Astrocyte (in vitro differentiated cells and primary cell): Measurements from ENCODE around the gene SPNS2. TPM values are rescaled to one million over a fixed set of nuclear protein-coding genes. Genes with fewer than 3 reads are reported as not detected.

ENCODE experiments used
- DNase-seq: peaks from one replicate; pipeline ENCODE4 v3.0.0-alpha.2; 2010; ENCODE audit warnings: low read depth
- FAIRE-seq: peaks from 2 replicates; lab custom pipeline; 2011; peaks lifted over from hg19 to GRCh38; lab: Jason Lieb, UNC
- H2AFZ ChIP-seq: 2 replicates; pipeline ENCODE4 v1.6.0; 2012; ENCODE audit warnings: low read depth, low read length, inconsistent platforms
- H3K27ac ChIP-seq: 2 replicates; pipeline ENCODE4 v1.5.1; 2011; ENCODE audit warnings: low read depth, low read length, inconsistent platforms
- H3K27me3 ChIP-seq: 2 replicates; pipeline ENCODE4 v1.6.0; 2011; ENCODE audit warnings: low read length, inconsistent platforms; ENCODE audit not compliant: insufficient read depth
- H3K36me3 ChIP-seq: 2 replicates; pipeline ENCODE4 v1.5.1; 2011; ENCODE audit warnings: low read length, inconsistent platforms; ENCODE audit not compliant: insufficient read depth
- H3K4me1 ChIP-seq: 2 replicates; pipeline ENCODE4 v1.5.1; 2011; ENCODE audit warnings: low read length, inconsistent platforms; ENCODE audit not compliant: insufficient read depth
- H3K4me2 ChIP-seq: 2 replicates; pipeline ENCODE4 v1.6.0; 2012; ENCODE audit warnings: low read length, inconsistent platforms
- H3K4me3 ChIP-seq: 2 replicates; pipeline ENCODE4 v1.5.1; 2011; ENCODE audit warnings: low read depth, mild to moderate bottlenecking, low read length, inconsistent platforms; ENCODE audit not compliant: insufficient read depth
- H3K79me2 ChIP-seq: 2 replicates; pipeline ENCODE4 v1.6.0; 2012; ENCODE audit warnings: mild to moderate bottlenecking, low read length, inconsistent platforms; ENCODE audit not compliant: insufficient read depth
- H3K9ac ChIP-seq: 2 replicates; pipeline ENCODE4 v1.6.0; 2012; ENCODE audit warnings: mild to moderate bottlenecking, low read length, inconsistent platforms
- H3K9me3 ChIP-seq: 2 replicates; pipeline ENCODE4 v1.5.1; 2012; ENCODE audit warnings: low read depth, mild to moderate bottlenecking, low read length, inconsistent platforms; ENCODE audit not compliant: insufficient read depth
- H4K20me1 ChIP-seq: 2 replicates; pipeline ENCODE4 v1.6.0; 2012; ENCODE audit warnings: low read length, inconsistent platforms; ENCODE audit not compliant: insufficient read depth
- H3K27ac Mint-ChIP-seq: one replicate; pipeline ENCODE4 v1.8.0; 2021; ENCODE audit warnings: mild to moderate bottlenecking, mixed read lengths; ENCODE audit not compliant: unreplicated experiment
- H3K27me3 Mint-ChIP-seq: one replicate; pipeline ENCODE4 v1.8.0; 2021; ENCODE audit warnings: low read depth, mixed read lengths; ENCODE audit not compliant: unreplicated experiment
- H3K36me3 Mint-ChIP-seq: one replicate; pipeline ENCODE4 v1.8.0; 2021; ENCODE audit warnings: low read depth, mixed read lengths; ENCODE audit not compliant: unreplicated experiment
- H3K4me1 Mint-ChIP-seq: one replicate; pipeline ENCODE4 v1.8.0; 2021; ENCODE audit warnings: low read depth, mixed read lengths; ENCODE audit not compliant: unreplicated experiment
- H3K4me3 Mint-ChIP-seq: one replicate; pipeline ENCODE4 v1.8.0; 2021; ENCODE audit warnings: mild to moderate bottlenecking, moderate library complexity, mixed read lengths; ENCODE audit not compliant: unreplicated experiment
- H3K9me3 Mint-ChIP-seq: one replicate; pipeline ENCODE4 v1.8.0; 2021; ENCODE audit warnings: mild to moderate bottlenecking, mixed read lengths; ENCODE audit not compliant: unreplicated experiment
- EZH2 ChIP-seq: IDR thresholded peaks from 2 replicates; pipeline ENCODE4 v1.6.1; 2012; ENCODE audit warnings: mild to moderate bottlenecking, low read length, inconsistent platforms; ENCODE audit not compliant: insufficient read depth
- total RNA-seq: library from RNA; stranded (reverse); gene quantifications from 2 replicates; pipeline ENCODE4 v1.2.1, GENCODE V29; 2021
- TF ChIP-seq, protein P1 (sequence below): IDR thresholded peaks from 2 replicates; pipeline ENCODE4 v1.5.1; 2011; ENCODE audit warnings: low read depth, mild to moderate bottlenecking, inconsistent platforms, low read length, moderate library complexity; ENCODE audit not compliant: insufficient read depth

SPNS2 gene
- total RNA-seq, 1 donor from 2014 or later, result 4.3 TPM

DNA sequence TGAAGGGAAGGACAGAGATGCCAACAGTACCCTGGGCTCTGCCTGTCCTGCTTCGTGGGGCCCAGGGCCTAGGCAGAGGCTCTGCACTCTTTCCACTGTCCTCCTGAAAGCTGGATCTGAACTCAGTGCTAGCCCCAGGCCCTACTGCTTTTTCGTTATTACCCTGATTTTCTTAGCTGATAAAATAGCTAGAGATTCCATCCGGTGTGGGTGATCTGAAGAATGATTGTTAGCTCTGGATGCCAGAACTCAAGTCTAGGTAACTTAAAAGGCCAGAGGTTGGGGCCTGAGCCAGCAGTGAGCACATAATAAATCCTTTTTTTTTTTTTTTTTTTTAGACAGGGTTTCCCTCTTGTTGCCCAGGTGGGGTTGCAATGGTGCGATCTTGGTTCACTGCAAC lies 58.3 kb downstream of the SPNS2 start:
- H3K4me3 Mint-ChIP-seq, result no peak overlapping the region
- Histone ChIP-seq H3K79me2 (peaks cover 36% of the 10 kb centered on the region), H3K4me3 (no peak overlapping the region), H3K4me1 (peaks cover 19% of the 10 kb centered on the region), H3K27me3 (peaks cover 6% of the 10 kb centered on the region), H3K4me2 (no peak overlapping the region), H2AFZ (no peak overlapping the region), H3K36me3 (peaks cover 6% of the 10 kb centered on the region), H3K9me3 (no peaks in the 10 kb centered on the region), H4K20me1 (peaks cover 14% of the 10 kb centered on the region), H3K9ac (no peak overlapping the region), H3K27ac (no peak overlapping the region)
- no peaks in the 10 kb centered on the region for H3K9me3 Mint-ChIP-seq
- peaks cover 12% of the 10 kb centered on the region for H3K4me1 Mint-ChIP-seq
- peaks cover 2% of the 10 kb centered on the region for H3K36me3 Mint-ChIP-seq
- FAIRE-seq (no peak), DNase-seq (no peak)
- H3K27me3 Mint-ChIP-seq, result peaks cover 13% of the 10 kb centered on the region
- no peak overlapping the region for H3K27ac Mint-ChIP-seq
- TF ChIP-seq EZH2, result no peak
- TF ChIP-seq, protein P1, sequence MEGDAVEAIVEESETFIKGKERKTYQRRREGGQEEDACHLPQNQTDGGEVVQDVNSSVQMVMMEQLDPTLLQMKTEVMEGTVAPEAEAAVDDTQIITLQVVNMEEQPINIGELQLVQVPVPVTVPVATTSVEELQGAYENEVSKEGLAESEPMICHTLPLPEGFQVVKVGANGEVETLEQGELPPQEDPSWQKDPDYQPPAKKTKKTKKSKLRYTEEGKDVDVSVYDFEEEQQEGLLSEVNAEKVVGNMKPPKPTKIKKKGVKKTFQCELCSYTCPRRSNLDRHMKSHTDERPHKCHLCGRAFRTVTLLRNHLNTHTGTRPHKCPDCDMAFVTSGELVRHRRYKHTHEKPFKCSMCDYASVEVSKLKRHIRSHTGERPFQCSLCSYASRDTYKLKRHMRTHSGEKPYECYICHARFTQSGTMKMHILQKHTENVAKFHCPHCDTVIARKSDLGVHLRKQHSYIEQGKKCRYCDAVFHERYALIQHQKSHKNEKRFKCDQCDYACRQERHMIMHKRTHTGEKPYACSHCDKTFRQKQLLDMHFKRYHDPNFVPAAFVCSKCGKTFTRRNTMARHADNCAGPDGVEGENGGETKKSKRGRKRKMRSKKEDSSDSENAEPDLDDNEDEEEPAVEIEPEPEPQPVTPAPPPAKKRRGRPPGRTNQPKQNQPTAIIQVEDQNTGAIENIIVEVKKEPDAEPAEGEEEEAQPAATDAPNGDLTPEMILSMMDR, result no peak

DNA sequence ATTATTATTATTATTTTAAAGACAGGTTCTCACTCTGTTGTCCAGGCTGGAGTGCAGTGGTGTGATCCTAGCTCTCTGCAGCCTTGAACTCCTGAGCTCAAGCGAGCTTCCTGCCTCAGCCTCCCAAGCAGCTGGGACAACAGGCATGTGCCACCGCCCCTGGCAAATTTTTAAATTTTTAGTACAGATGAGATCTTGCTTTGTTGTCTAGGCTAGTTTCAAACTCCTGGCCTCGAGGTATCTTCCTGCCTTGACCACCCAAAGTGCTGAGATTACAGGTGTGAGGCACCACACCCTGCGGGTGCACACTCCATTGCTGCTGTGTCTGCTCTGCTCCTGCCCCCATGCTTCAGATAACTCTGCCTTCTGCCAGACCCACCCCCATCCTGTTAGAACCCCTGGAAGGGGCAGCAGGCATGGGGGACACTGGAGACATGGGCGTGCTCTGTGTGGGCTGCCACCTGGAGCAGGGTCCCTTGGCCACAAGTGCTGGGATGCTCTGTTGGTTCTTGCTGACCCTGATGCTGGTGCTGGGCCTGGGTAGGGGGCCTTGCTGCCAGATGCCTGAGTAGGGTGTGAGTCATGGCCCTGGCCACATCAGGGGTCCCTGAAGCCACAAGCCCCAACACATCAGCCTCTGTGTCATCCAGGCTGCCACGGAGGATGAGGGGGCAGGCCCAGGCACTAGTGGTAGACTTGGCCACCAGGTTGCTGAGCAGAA lies 59.1 kb downstream of the SPNS2 start:
- DNase-seq (no peak), FAIRE-seq (no peak)
- Histone ChIP-seq H3K4me3 (no peak overlapping the region), H3K4me1 (peaks cover 19% of the 10 kb centered on the region), H2AFZ (no peak overlapping the region), H3K9ac (no peak overlapping the region), H4K20me1 (peaks cover 14% of the 10 kb centered on the region), H3K27me3 (peaks cover 13% of the 10 kb centered on the region), H3K36me3 (peaks cover 6% of the 10 kb centered on the region), H3K4me2 (no peak overlapping the region), H3K27ac (no peak overlapping the region), H3K9me3 (no peaks in the 10 kb centered on the region), H3K79me2 (peaks cover 30% of the 10 kb centered on the region)
- H3K4me3 Mint-ChIP-seq, result no peak overlapping the region
- H3K9me3 Mint-ChIP-seq, result no peaks in the 10 kb centered on the region
- H3K27me3 Mint-ChIP-seq, result peaks cover 20% of the 10 kb centered on the region
- H3K27ac Mint-ChIP-seq, result no peak overlapping the region
- H3K36me3 Mint-ChIP-seq, result no peaks in the 10 kb centered on the region
- peaks cover 12% of the 10 kb centered on the region for H3K4me1 Mint-ChIP-seq
- TF ChIP-seq, protein P1, result no peak
- TF ChIP-seq EZH2, result no peak

DNA sequence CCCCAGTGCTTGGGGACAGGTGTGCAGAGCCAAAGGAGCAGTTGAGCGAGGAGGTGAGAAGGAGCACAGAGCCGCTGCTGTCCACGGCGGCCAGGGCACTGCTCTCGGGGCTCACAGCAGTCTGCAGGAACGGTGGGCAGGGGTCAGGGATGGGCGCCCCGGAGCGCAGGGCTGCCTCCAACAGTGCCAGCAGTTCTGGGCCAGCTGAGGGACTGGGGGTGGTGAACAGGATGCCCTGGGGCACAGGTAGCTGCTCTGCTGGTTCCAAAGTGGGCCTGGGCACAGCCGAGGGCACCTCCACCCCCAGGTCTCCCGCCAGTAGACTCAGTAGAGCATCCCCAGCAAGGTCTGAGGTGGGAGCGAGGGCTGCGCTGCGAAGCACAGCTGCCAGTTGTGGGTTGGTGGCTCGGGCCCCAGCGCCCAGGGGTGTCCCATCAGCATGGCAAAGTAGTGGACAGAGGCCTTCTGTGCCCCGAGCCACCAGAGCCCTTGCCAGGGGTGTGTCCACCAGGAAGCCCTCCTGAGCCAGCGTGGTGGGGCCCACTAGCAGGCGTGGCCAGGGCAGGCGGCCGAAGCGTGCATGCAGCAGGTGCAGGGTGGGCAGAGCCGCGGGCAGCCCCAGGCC lies 59.8 kb downstream of the SPNS2 start:
- H3K36me3 ChIP-seq, result no peaks in the 10 kb centered on the region
- Mint-ChIP-seq H3K27me3 (peaks cover 26% of the 10 kb centered on the region), H3K36me3 (no peaks in the 10 kb centered on the region), H3K4me1 (peaks cover 12% of the 10 kb centered on the region), H3K9me3 (no peaks in the 10 kb centered on the region), H3K27ac (no peak overlapping the region), H3K4me3 (no peak overlapping the region)
- H3K4me3 ChIP-seq, result no peak overlapping the region
- H3K27me3 ChIP-seq, result peaks cover 19% of the 10 kb centered on the region
- H3K9ac ChIP-seq, result no peak overlapping the region
- H3K4me2 ChIP-seq, result no peak overlapping the region
- H4K20me1 ChIP-seq, result peaks cover 10% of the 10 kb centered on the region
- no peaks in the 10 kb centered on the region for H3K9me3 ChIP-seq
- H3K79me2 ChIP-seq, result peaks cover 24% of the 10 kb centered on the region
- no peak overlapping the region for H2AFZ ChIP-seq
- DNase-seq (no peak), FAIRE-seq (no peak)
- H3K4me1 ChIP-seq, result peaks cover 17% of the 10 kb centered on the region
- TF ChIP-seq EZH2, result no peak
- TF ChIP-seq, protein P1, result no peak
- H3K27ac ChIP-seq, result no peak overlapping the region
